Neural cell (in vitro differentiated cells): ENCODE results near the gene STH.

ENCODE experiments used
- CTCF ChIP-seq: fragments of 450-650 bp; IDR thresholded peaks from 2 replicates; pipeline ENCODE4 v1.5.1; 2014; ENCODE audit warnings: antibody characterized with exemption, mild to moderate bottlenecking, moderate library complexity; ENCODE audit not compliant: poor library complexity, severe bottlenecking
- EZH2 ChIP-seq: fragments of 200-600, 300-800 bp; shearing (Covaris generic), sonication (generic); IDR thresholded peaks from 2 replicates; pipeline ENCODE4 v1.6.1; 2014; ENCODE audit warnings: antibody characterized with exemption, low read length, borderline replicate concordance, mild to moderate bottlenecking; ENCODE audit not compliant: insufficient read depth, poor library complexity, severe bottlenecking
- POLR2AphosphoS5 ChIP-seq: IDR thresholded peaks from 2 replicates; pipeline ENCODE4 v1.6.1; 2012
- TAF1 ChIP-seq: IDR thresholded peaks from 2 replicates; pipeline ENCODE4 v1.6.1; 2012; ENCODE audit warnings: low read depth

GRCh38 chr17:45983614-45984310 is 15.3 kb upstream of the STH start:
- TF ChIP-seq EZH2 (no peak), CTCF (no peak), POLR2AphosphoS5 (no peak), TAF1 (no peak)
